Heart left ventricle (tissue), 13 donors: Measurements from ENCODE around the gene CRHR1.

ENCODE experiments used
- CTCF ChIP-seq, 12 donors: fragments of 200-600 bp; sonication (generic) in 4 of 12; IDR thresholded peaks; one replicate each; pipeline versions ENCODE4 v1.5.0 to v1.8.0; 2018 to 2022; ENCODE audit warnings: antibody characterized with exemption in 12 of 12, mild to moderate bottlenecking in 5 of 12
- POLR2A ChIP-seq, 2 donors: fragments of 450-650 bp; IDR thresholded peaks; one replicate each; pipeline ENCODE4 v1.6.1; 2017; ENCODE audit warnings: antibody characterized with exemption in 2 of 2, mild to moderate bottlenecking in 2 of 2, moderate library complexity in 2 of 2
- donor health status: ischemic (EF 13 %, LVEDD 7.1; RV severe dilation, severe dysfunction).
- donor health status: DM: no; HTN: yes; CAD: no.
- donor health status: DM: no; HTN: no; CAD: no.
- donor health status: ischemic (EF 25% LVEDD 6.9; RV normal size, moderate dysfunction).
- donor health status: ischemic (EF 25% LVEDD 5.7; RV mildly dilated, moderate dysfunction).
- donor health status: ischemic (EF 35%, LVEDD 5.7; RV mildly dilated, moderate dysfunction).
- donor health status: nonischemic (EF 11% LVEDD 7.7; RV severe dilation, severe dysfunction).
- donor health status: DM: yes; HTN: yes; CAD: no.
- donor health status: PGD.
- donor health status: ischemic (EF 29% LVEDD 5.4; RV normal size, mild dysfunction).
- donor health status: nonischemic (EF 23%, LVEDD 6.1; RV moderate dilation, normal function).

- no peak for TF ChIP-seq POLR2A (IDR thresholded peaks at IDR 0.05)
- TF ChIP-seq CTCF (IDR thresholded peaks at IDR 0.05) = no peak
These were observed 70.1 kb downstream of the CRHR1 start for GRCh38 chr17:45854209-45854608.
